ENCODE measurements around the gene PRDX2. TPM values are rescaled to one million over a fixed set of nuclear protein-coding genes. Genes with fewer than 3 reads are reported as not detected.
"Not testable (repeated sequence)": the region's sequence is repeated elsewhere in the genome, so short reads cannot be mapped to it uniquely, and the experiment has no call there.

Gene PRDX2
- total RNA-seq, 2 experiments from 2014 or later: 357 to 399 TPM

DNA sequence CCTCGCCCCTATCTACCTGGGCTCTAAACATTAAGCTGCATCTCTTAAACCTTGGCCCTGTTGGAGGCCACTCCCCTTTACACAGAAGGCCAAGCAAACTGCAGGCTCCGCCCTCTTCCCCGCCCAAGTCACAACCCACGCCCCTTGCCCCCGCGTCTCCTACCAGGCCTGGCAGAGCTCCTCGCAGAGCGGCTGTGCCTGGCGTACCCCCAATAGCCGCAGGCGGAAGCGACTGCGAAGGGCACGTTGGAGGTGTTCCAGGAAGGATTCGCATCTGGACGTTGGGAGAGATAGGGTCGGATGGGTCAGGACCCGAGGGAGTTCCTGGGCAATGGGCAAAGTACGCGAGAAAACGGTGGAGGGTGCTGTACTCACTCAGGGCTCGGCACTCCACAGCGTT is 26.9 kb upstream of the PRDX2 start:
- Histone ChIP-seq H3K4me2 (ENCODE audit: low read length) (peak overlapping the region; percentile 33), H3K79me2 (ENCODE audit: insufficient read depth, low read depth, low read length) (no peaks in the 10 kb centered on the region), H2AFZ (ENCODE audit: low read length) (no peak overlapping the region), H3K9me3 (ENCODE audit: low read length) (no peaks in the 10 kb centered on the region), H3K4me3 (ENCODE audit: low read depth, low read length, poor library complexity, severe bottlenecking) (no peak overlapping the region), H3K9me2 (ENCODE audit: insufficient read depth, low read length) (no peaks in the 10 kb centered on the region), H3K4me1 (ENCODE audit: insufficient read depth, low read length, poor library complexity, severe bottlenecking) (peaks cover 8% of the 10 kb centered on the region), H4K20me1 (ENCODE audit: insufficient read depth, low read length) (no peaks in the 10 kb centered on the region), H3K27ac (ENCODE audit: low read depth, low read length, poor library complexity, severe bottlenecking) (no peak overlapping the region), H3K36me3 (ENCODE audit: insufficient read depth, low read length) (no peaks in the 10 kb centered on the region)
- peak; percentile 58 for DNase-seq (ENCODE audit: low spot score)
- CTCF ChIA-PET (ENCODE audit: unreplicated experiment): interaction anchor here (0.7 kb wide), 1 partner anchor 19 kb away, joined by 4 read pairs; no protein-coding TSS in a partner anchor
- intact Hi-C loops (cut with micrococcal nuclease; ENCODE audit: unreplicated experiment): no loop called here
- POLR2A ChIA-PET: interaction anchor here (0.8 kb wide), 1 partner anchor 15 kb away, joined by 3 read pairs; no protein-coding TSS in a partner anchor
- no TSS peak for BruUV-seq (replicated peaks)
- no peak for TF ChIP-seq EZH2phosphoT487 (IDR thresholded peaks at IDR 0.05; ENCODE audit: borderline replicate concordance, low read depth, low read length)
- TF ChIP-seq, protein P1, sequence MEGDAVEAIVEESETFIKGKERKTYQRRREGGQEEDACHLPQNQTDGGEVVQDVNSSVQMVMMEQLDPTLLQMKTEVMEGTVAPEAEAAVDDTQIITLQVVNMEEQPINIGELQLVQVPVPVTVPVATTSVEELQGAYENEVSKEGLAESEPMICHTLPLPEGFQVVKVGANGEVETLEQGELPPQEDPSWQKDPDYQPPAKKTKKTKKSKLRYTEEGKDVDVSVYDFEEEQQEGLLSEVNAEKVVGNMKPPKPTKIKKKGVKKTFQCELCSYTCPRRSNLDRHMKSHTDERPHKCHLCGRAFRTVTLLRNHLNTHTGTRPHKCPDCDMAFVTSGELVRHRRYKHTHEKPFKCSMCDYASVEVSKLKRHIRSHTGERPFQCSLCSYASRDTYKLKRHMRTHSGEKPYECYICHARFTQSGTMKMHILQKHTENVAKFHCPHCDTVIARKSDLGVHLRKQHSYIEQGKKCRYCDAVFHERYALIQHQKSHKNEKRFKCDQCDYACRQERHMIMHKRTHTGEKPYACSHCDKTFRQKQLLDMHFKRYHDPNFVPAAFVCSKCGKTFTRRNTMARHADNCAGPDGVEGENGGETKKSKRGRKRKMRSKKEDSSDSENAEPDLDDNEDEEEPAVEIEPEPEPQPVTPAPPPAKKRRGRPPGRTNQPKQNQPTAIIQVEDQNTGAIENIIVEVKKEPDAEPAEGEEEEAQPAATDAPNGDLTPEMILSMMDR (conservative IDR thresholded peaks at IDR 0.05; ENCODE audit: low read length): no peak

DNA sequence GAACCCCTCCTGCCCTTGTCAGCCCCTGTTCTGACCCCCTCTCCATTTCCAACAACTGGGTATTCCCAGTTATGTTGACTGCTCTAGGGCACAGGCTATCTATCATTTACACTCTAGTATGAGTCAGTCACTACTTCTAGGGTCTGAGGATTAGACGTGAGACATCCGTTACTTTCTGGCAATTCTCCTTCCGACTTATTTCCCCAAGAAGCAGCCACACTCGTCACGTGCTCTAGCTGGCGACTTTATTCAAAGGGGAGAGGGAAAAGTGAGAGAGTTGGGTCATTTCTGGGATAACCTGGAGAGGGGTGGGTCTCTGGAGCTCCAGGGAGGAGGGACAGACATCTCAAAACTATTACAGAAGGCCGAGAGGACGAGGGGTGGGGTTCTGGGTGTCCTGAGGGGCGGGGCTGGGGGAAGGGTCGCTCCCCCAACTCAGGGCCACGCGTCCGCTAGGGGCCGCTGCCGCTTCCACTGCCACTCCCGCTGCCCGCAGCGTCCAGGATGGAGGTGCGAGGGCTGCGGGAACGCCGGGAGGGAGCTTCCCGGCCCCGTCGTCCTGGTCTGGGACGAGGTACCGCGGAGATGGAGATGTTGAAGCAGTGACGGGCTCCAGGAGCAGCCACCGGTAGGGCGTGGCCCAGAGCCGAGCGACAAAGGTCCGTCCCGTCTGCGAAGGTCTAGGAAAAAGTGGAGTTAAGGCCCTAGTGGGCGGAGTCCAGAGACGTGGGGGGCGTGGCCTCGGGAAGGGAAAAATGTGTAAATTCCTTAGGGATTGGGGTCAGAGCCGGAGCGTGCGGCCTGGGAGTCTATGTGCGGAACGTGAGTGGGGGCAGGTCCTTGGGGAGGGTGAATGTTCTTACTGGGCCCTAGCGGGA is 23.9 kb upstream of the PRDX2 start:
- CTCF ChIA-PET (ENCODE audit: unreplicated experiment): no interaction called here
- Histone ChIP-seq H3K4me1 (ENCODE audit: insufficient read depth, low read length, poor library complexity, severe bottlenecking) (no peaks in the 10 kb centered on the region), H3K4me2 (ENCODE audit: low read length) (no peak overlapping the region), H3K9me3 (ENCODE audit: low read length) (no peaks in the 10 kb centered on the region), H3K4me3 (ENCODE audit: low read depth, low read length, poor library complexity, severe bottlenecking) (no peak overlapping the region), H3K9me2 (ENCODE audit: insufficient read depth, low read length) (no peaks in the 10 kb centered on the region), H2AFZ (ENCODE audit: low read length) (no peak overlapping the region), H3K36me3 (ENCODE audit: insufficient read depth, low read length) (no peaks in the 10 kb centered on the region), H3K27ac (ENCODE audit: low read depth, low read length, poor library complexity, severe bottlenecking) (no peak overlapping the region), H3K79me2 (ENCODE audit: insufficient read depth, low read depth, low read length) (no peaks in the 10 kb centered on the region), H4K20me1 (ENCODE audit: insufficient read depth, low read length) (no peaks in the 10 kb centered on the region)
- intact Hi-C loops (cut with micrococcal nuclease; ENCODE audit: unreplicated experiment): no loop called here
- POLR2A ChIA-PET: no interaction called here
- TF ChIP-seq EZH2phosphoT487 (IDR thresholded peaks at IDR 0.05; ENCODE audit: borderline replicate concordance, low read depth, low read length): no peak
- TF ChIP-seq, protein P1 (conservative IDR thresholded peaks at IDR 0.05; ENCODE audit: low read length): no peak
- DNase-seq (ENCODE audit: low spot score): no peak
- no TSS peak for BruUV-seq (replicated peaks)

DNA sequence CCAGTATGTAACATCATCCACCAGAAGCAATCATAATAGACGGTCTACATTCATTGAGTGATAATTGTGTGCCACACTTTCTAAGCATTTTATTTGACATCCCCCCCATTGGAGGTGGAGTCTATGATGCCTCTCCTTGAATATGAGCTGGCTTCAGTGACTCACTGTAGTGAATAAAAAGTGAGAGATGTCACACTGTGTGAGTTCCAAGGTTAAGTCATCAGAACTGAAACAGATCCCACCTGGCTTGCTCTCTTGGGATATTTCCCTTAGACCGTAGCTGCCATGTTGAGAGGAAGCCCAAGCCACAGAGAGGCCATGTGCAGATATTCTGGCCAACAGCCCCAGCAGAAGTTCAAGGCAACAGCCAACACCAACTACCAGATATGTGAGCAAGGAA is 20.2 kb upstream of the PRDX2 start:
- H3K9me3 ChIP-seq (ENCODE audit: low read length): no peaks in the 10 kb centered on the region
- H4K20me1 ChIP-seq (ENCODE audit: insufficient read depth, low read length): no peaks in the 10 kb centered on the region
- no peak for TF ChIP-seq EZH2phosphoT487 (IDR thresholded peaks at IDR 0.05; ENCODE audit: borderline replicate concordance, low read depth, low read length)
- TF ChIP-seq, protein P1 (conservative IDR thresholded peaks at IDR 0.05; ENCODE audit: low read length): no peak
- H3K27ac ChIP-seq (ENCODE audit: low read depth, low read length, poor library complexity, severe bottlenecking): no peak overlapping the region
- ChIA-PET CTCF (ENCODE audit: unreplicated experiment) (no interaction called here), POLR2A (interaction anchor here (0.6 kb wide), 1 partner anchor 135 kb away, joined by 7 read pairs; no protein-coding TSS in a partner anchor)
- no peak overlapping the region for H3K4me2 ChIP-seq (ENCODE audit: low read length)
- no peak for DNase-seq (ENCODE audit: low spot score)
- no peaks in the 10 kb centered on the region for H3K36me3 ChIP-seq (ENCODE audit: insufficient read depth, low read length)
- no peak overlapping the region for H3K4me3 ChIP-seq (ENCODE audit: low read depth, low read length, poor library complexity, severe bottlenecking)
- BruUV-seq (replicated peaks): no TSS peak
- H3K4me1 ChIP-seq (ENCODE audit: insufficient read depth, low read length, poor library complexity, severe bottlenecking): no peaks in the 10 kb centered on the region
- H3K79me2 ChIP-seq (ENCODE audit: insufficient read depth, low read depth, low read length): no peaks in the 10 kb centered on the region
- H3K9me2 ChIP-seq (ENCODE audit: insufficient read depth, low read length): no peaks in the 10 kb centered on the region
- no peak overlapping the region for H2AFZ ChIP-seq (ENCODE audit: low read length)
- intact Hi-C loops (cut with micrococcal nuclease; ENCODE audit: unreplicated experiment): no loop called here

DNA sequence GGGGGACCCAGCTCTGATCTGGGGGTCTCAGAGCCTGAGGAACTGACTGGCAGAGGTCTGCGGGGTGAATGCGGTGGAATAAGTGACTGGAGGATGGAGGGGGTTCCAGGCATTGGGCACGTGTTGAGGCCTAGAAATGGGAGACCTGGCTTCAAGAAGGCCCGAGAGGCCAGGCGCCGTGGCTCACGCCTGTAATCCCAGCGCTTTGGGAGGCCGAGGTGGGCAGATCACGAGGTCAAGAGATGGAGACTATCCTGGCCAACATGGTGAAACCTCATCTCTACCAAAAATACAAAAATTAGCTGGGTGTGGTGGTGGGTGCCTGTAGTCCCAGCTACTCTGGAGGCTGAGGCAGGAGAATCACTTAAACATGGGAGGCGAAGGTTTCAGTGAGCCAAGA is 16.2 kb upstream of the PRDX2 start:
- H3K27ac ChIP-seq (ENCODE audit: low read depth, low read length, poor library complexity, severe bottlenecking); H3K4me3 ChIP-seq (ENCODE audit: low read depth, low read length, poor library complexity, severe bottlenecking); H4K20me1 ChIP-seq (ENCODE audit: insufficient read depth, low read length); H3K9me2 ChIP-seq (ENCODE audit: insufficient read depth, low read length); H2AFZ ChIP-seq (ENCODE audit: low read length); H3K4me2 ChIP-seq (ENCODE audit: low read length); DNase-seq (ENCODE audit: low spot score); intact Hi-C loops (cut with micrococcal nuclease; ENCODE audit: unreplicated experiment); H3K4me1 ChIP-seq (ENCODE audit: insufficient read depth, low read length, poor library complexity, severe bottlenecking); BruUV-seq (replicated peaks); H3K9me3 ChIP-seq (ENCODE audit: low read length); H3K79me2 ChIP-seq (ENCODE audit: insufficient read depth, low read depth, low read length): not testable (repeated sequence)
- POLR2A ChIA-PET: interaction anchor here (0.6 to 1.0 kb wide), 3 partner anchors 55 to 350 kb away, joined by 3 to 7 read pairs (median 6); no protein-coding TSS in a partner anchor
- peaks cover 23% of the 10 kb centered on the region for H3K36me3 ChIP-seq (ENCODE audit: insufficient read depth, low read length)
- CTCF ChIA-PET (ENCODE audit: unreplicated experiment): interaction anchor here (0.6 kb wide), 1 partner anchor 56 kb away, joined by 3 read pairs; no protein-coding TSS in a partner anchor
